T-helper 17 cell (primary cell): ENCODE results near the gene KRTAP10-2. TPM values are rescaled to one million over a fixed set of nuclear protein-coding genes. Genes with fewer than 3 reads are reported as not detected.
"Not testable (repeated sequence)": the region's sequence is repeated elsewhere in the genome, so short reads cannot be mapped to it uniquely, and the experiment has no call there.

Experiments used
- ATAC-seq: fragments of 150-1000 bp; cut with Tn5 transposase; 2 replicates; pipeline ENCODE4 v1.10.0; 2021; ENCODE audit warnings: mild to moderate bottlenecking, moderate library complexity
- DNase-seq, 3 donors: peaks; one replicate each; pipeline versions ENCODE4 v3.0.0 to v3.0.0-alpha.2; 2020 to 2021
- H3K9me3 ChIP-seq: one replicate; pipeline ENCODE4 v1.7.0; 2013; ENCODE audit warnings: low read length, mild to moderate bottlenecking; ENCODE audit not compliant: control insufficient read depth, poor library complexity, severe bottlenecking
- H3K27ac Mint-ChIP-seq: one replicate; pipeline ENCODE4 v1.8.0; 2022; ENCODE audit warnings: mild to moderate bottlenecking, moderate library complexity, mixed read lengths
- H3K27me3 Mint-ChIP-seq: one replicate; pipeline ENCODE4 v1.8.0; 2022; ENCODE audit warnings: mixed read lengths
- H3K36me3 Mint-ChIP-seq: one replicate; pipeline ENCODE4 v1.8.0; 2022; ENCODE audit warnings: low read depth, mixed read lengths
- H3K4me1 Mint-ChIP-seq: one replicate; pipeline ENCODE4 v1.8.0; 2022; ENCODE audit warnings: mild to moderate bottlenecking, mixed read lengths
- H3K4me3 Mint-ChIP-seq: one replicate; pipeline ENCODE4 v1.8.0; 2022; ENCODE audit warnings: mild to moderate bottlenecking, moderate library complexity, mixed read lengths
- total RNA-seq, 4 donors: library from RNA in 2 of 4; stranded (reverse) in 2 of 4; gene quantifications; one replicate each; pipeline ENCODE4 v1.2.3 and lab custom pipeline; 2022 to 2026

The KRTAP10-2 gene
- total RNA-seq, 2 donors from 2014 or later: not detected

GRCh38 chr21:44578371-44579055 is 27.2 kb upstream of the KRTAP10-2 start:
- no peak for DNase-seq
- Mint-ChIP-seq H3K4me1 (peaks cover 6% of the 10 kb centered on the region), H3K27ac (no peak overlapping the region), H3K27me3 (peaks cover 18% of the 10 kb centered on the region), H3K4me3 (no peak overlapping the region), H3K36me3 (no peaks in the 10 kb centered on the region)
- ATAC-seq: no peak
- H3K9me3 ChIP-seq: no peaks in the 10 kb centered on the region

- Mint-ChIP-seq H3K27ac (no peak overlapping the region), H3K27me3 (peaks cover 30% of the 10 kb centered on the region), H3K4me1 (peaks cover 8% of the 10 kb centered on the region), H3K4me3 (no peak overlapping the region), H3K36me3 (peaks cover 2% of the 10 kb centered on the region)
- no peak for ATAC-seq
- no peak for DNase-seq
- H3K9me3 ChIP-seq: no peaks in the 10 kb centered on the region
Measured at GRCh38 chr21:44576025-44576420, 24.7 kb upstream of the KRTAP10-2 start.

- H3K9me3 ChIP-seq: no peaks in the 10 kb centered on the region
- Mint-ChIP-seq H3K27ac (peak overlapping the region; percentile 79), H3K27me3 (peaks cover 30% of the 10 kb centered on the region), H3K36me3 (peaks cover 2% of the 10 kb centered on the region), H3K4me1 (peaks cover 8% of the 10 kb centered on the region), H3K4me3 (peak overlapping the region; percentile 34)
- DNase-seq (no peak), ATAC-seq (no peak)
Measured at GRCh38 chr21:44575307-44576024, 24.2 kb upstream of the KRTAP10-2 start.

- no peak for ATAC-seq
- Mint-ChIP-seq H3K4me3 (no peak overlapping the region), H3K36me3 (peaks cover 2% of the 10 kb centered on the region), H3K27me3 (peaks cover 30% of the 10 kb centered on the region), H3K27ac (peak overlapping the region; percentile 79), H3K4me1 (peaks cover 8% of the 10 kb centered on the region)
- no peaks in the 10 kb centered on the region for H3K9me3 ChIP-seq
- no peak for DNase-seq
Measured at GRCh38 chr21:44574457-44575306, 23.4 kb upstream of the KRTAP10-2 start.

- not testable (repeated sequence) for DNase-seq, H3K36me3 Mint-ChIP-seq, H3K4me3 Mint-ChIP-seq, H3K4me1 Mint-ChIP-seq, ATAC-seq, H3K9me3 ChIP-seq
- Mint-ChIP-seq H3K27ac (peak within 1 kb of the TSS; percentile 79), H3K27me3 (peaks cover 35% of the 10 kb centered on the region)
Measured at GRCh38 chr21:44573630-44574456, 22.5 kb upstream of the KRTAP10-2 start, which contains the start of gene KRTAP10-4. Gene KRTAP10-4 (plus strand): TSS chr21:44573729. CDS start chr21:44573759, 30 bp downstream.

- H3K9me3 ChIP-seq: no peaks in the 10 kb centered on the region
- Mint-ChIP-seq H3K4me1 (peaks cover 8% of the 10 kb centered on the region), H3K36me3 (peaks cover 2% of the 10 kb centered on the region), H3K27me3 (peaks cover 35% of the 10 kb centered on the region), H3K4me3 (no peak overlapping the region), H3K27ac (no peak overlapping the region)
- no peak for DNase-seq
- no peak for ATAC-seq
Measured at GRCh38 chr21:44572959-44573583, 21.8 kb upstream of the KRTAP10-2 start.

GRCh38 chr21:44571844-44572782 is 20.8 kb upstream of the KRTAP10-2 start:
- DNase-seq: no peak
- Mint-ChIP-seq H3K4me1 (peaks cover 8% of the 10 kb centered on the region), H3K27me3 (peaks cover 39% of the 10 kb centered on the region), H3K36me3 (peaks cover 2% of the 10 kb centered on the region), H3K4me3 (no peak overlapping the region), H3K27ac (no peak overlapping the region)
- no peak for ATAC-seq
- H3K9me3 ChIP-seq: no peaks in the 10 kb centered on the region

- H3K27ac Mint-ChIP-seq: no peak overlapping the region
- no peak for ATAC-seq
- peaks cover 39% of the 10 kb centered on the region for H3K27me3 Mint-ChIP-seq
Measured at GRCh38 chr21:44571296-44571695, 20.0 kb upstream of the KRTAP10-2 start.

GRCh38 chr21:44569861-44570517 is 18.7 kb upstream of the KRTAP10-2 start:
- Mint-ChIP-seq H3K4me3 (no peak overlapping the region), H3K27me3 (peaks cover 31% of the 10 kb centered on the region), H3K36me3 (peaks cover 2% of the 10 kb centered on the region), H3K27ac (no peak overlapping the region), H3K4me1 (peaks cover 12% of the 10 kb centered on the region)
- no peak for ATAC-seq
- no peak for DNase-seq
- no peaks in the 10 kb centered on the region for H3K9me3 ChIP-seq

More at GRCh38 chr21:44571296-44571695, 20.0 kb upstream of the KRTAP10-2 start:
- H3K4me1 Mint-ChIP-seq: peaks cover 8% of the 10 kb centered on the region
- no peaks in the 10 kb centered on the region for H3K9me3 ChIP-seq
- no peak for DNase-seq
- H3K4me3 Mint-ChIP-seq: no peak overlapping the region
- peaks cover 2% of the 10 kb centered on the region for H3K36me3 Mint-ChIP-seq

GRCh38 chr21:44568667-44569556 is 17.6 kb upstream of the KRTAP10-2 start:
- no peak for ATAC-seq
- peak overlapping the region; percentile 60 for H3K27ac Mint-ChIP-seq
- H3K27me3 Mint-ChIP-seq: peaks cover 21% of the 10 kb centered on the region
- no peaks in the 10 kb centered on the region for H3K9me3 ChIP-seq
- H3K4me1 Mint-ChIP-seq: peaks cover 9% of the 10 kb centered on the region
- no peak overlapping the region for H3K4me3 Mint-ChIP-seq
- no peak for DNase-seq
- H3K36me3 Mint-ChIP-seq: peaks cover 2% of the 10 kb centered on the region
